LNCaP clone FGC (cell line): ENCODE results near the gene ABHD5.

Experiments
- DNase-seq: peaks from one replicate; pipeline ENCODE4 v3.0.0-alpha.2; 2011; ENCODE audit warnings: low read depth
- H3K4me3 ChIP-seq: 2 replicates; pipeline ENCODE4 v1.5.1; 2011; ENCODE audit warnings: mild to moderate bottlenecking, low read depth, low read length, control low read depth
- TF ChIP-seq, protein P1 (sequence below): IDR thresholded peaks from 2 replicates; pipeline ENCODE4 v1.5.1; 2012; ENCODE audit warnings: mild to moderate bottlenecking; ENCODE audit not compliant: control insufficient read depth, insufficient read depth; ENCODE audit errors: extremely low read depth

The ABHD5 gene

DNA sequence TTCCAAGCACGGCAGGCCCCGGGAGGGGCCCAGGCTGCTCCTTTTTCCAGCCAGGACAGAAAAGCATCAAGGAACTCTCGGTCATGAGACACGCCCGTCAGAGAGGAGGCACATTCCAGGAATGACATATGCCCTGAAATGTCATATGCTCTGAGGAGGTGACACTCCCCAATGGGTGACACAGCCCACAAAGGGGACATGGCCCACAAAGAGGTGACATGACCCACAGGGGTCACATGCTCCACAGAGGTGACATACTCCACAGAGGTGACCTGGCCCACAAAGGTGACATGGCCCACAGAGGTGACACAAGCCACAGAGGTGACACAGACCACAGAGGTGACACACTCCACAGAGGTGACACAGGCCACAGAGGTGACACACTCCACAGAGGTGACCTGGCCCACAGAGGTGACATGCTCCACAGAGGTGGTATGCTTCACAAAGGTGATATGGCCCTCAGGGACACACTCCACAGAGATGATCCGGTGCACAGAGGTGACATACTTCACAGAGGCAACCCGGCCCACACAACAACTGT, 79.2 kb downstream of the ABHD5 start:
- no peak for DNase-seq
- TF ChIP-seq, protein P1, sequence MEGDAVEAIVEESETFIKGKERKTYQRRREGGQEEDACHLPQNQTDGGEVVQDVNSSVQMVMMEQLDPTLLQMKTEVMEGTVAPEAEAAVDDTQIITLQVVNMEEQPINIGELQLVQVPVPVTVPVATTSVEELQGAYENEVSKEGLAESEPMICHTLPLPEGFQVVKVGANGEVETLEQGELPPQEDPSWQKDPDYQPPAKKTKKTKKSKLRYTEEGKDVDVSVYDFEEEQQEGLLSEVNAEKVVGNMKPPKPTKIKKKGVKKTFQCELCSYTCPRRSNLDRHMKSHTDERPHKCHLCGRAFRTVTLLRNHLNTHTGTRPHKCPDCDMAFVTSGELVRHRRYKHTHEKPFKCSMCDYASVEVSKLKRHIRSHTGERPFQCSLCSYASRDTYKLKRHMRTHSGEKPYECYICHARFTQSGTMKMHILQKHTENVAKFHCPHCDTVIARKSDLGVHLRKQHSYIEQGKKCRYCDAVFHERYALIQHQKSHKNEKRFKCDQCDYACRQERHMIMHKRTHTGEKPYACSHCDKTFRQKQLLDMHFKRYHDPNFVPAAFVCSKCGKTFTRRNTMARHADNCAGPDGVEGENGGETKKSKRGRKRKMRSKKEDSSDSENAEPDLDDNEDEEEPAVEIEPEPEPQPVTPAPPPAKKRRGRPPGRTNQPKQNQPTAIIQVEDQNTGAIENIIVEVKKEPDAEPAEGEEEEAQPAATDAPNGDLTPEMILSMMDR: no peak
- no peak overlapping the region for H3K4me3 ChIP-seq

- peak; percentile 23 for DNase-seq
- no peak overlapping the region for H3K4me3 ChIP-seq
- TF ChIP-seq, protein P1: no peak
Measured at GRCh38 chr3:43770426-43771103, 79.8 kb downstream of the ABHD5 start.

GRCh38 chr3:43771610-43772009, 80.9 kb downstream of the ABHD5 start:
- no peak for DNase-seq
- no peak overlapping the region for H3K4me3 ChIP-seq
- TF ChIP-seq, protein P1: no peak

DNA sequence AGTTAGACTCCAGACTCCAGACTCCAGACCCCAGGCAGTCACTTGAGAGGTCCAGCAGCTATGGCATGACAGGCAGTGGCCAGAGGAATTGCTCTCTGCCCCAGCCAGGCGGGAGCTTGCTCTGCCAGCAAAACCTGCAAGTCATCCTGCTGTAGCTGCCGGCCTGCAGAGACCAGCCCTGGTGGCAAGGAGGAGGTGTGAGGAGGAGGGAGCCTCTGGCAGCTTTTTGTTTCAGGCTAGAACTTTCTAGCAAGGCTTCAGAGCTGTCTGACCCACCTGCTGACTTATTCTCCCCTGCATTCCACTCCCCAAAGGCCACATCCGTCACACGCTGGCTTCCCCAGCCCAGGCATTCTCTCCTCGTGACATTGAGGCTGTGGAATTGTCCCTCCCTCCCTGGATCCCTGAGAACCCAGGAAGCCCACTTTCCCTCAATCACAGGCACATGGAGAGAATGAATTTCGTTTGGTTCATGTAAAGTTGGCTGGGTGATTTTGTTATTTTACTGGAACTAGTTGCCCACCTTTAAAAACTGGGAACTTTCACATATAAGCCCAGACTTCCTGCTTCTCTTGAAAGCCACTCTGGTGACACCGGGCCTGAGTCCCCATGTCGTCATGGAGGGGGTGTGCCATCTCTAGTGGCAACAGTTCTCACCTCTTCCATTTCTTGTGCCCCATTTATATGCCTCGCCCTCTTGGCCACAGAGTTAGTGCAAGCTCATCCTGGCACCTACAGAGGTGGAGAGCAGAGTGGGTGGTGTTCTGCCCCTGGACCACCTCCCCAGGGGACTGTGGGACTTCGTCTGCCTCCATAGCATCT, 82.7 kb downstream of the ABHD5 start:
- H3K4me3 ChIP-seq: no peak overlapping the region
- DNase-seq: no peak
- TF ChIP-seq, protein P1: no peak

DNA sequence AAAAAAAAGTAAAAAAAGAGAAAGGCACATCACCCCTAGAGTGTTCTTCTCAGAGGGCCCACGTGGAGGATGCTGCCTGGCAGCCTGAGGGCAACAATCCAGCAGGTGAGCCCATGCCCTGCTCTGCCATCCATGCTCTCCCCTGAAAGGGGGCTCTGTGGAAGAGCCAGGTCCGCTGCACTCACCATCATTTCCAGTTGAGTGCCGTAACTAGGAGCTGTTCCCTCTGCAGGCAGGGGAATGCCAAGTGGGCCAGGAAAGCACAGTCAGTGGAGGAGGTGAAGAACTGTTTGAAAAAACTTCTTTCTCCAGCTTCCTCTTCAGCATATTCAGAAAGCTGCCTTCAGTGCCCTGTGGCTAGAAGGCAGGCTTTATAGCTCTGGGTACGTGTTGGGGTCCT, 84.1 kb downstream of the ABHD5 start:
- TF ChIP-seq, protein P1: no peak
- DNase-seq: no peak
- H3K4me3 ChIP-seq: no peak overlapping the region

- DNase-seq: no peak
- no peak overlapping the region for H3K4me3 ChIP-seq
- TF ChIP-seq, protein P1: no peak
Measured at GRCh38 chr3:43776101-43776500, 85.4 kb downstream of the ABHD5 start.
